ENCODE data around the gene KANSL1L.

DNA sequence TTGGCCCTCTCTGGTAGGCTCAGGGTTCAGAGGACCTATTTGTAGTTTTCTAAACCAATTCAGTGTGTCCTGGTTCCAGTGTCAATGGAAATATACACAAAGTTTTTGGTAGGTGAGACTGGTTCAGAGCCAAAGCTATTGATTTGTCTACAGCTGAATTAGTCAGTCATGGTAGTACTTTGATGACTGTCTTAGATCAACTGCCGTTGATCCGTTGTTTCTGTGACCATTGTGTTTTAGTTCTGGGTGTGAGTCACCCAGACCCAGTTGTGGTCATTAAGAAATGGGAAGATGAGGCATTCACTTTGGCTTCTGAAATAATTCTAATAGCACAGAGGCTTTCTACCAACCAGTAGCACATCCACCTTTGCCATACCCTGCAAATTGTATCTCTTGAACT lies 184.8 kb downstream of the KANSL1L start:
- TF ChIP-seq, protein P1, sequence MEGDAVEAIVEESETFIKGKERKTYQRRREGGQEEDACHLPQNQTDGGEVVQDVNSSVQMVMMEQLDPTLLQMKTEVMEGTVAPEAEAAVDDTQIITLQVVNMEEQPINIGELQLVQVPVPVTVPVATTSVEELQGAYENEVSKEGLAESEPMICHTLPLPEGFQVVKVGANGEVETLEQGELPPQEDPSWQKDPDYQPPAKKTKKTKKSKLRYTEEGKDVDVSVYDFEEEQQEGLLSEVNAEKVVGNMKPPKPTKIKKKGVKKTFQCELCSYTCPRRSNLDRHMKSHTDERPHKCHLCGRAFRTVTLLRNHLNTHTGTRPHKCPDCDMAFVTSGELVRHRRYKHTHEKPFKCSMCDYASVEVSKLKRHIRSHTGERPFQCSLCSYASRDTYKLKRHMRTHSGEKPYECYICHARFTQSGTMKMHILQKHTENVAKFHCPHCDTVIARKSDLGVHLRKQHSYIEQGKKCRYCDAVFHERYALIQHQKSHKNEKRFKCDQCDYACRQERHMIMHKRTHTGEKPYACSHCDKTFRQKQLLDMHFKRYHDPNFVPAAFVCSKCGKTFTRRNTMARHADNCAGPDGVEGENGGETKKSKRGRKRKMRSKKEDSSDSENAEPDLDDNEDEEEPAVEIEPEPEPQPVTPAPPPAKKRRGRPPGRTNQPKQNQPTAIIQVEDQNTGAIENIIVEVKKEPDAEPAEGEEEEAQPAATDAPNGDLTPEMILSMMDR (IDR thresholded peaks at IDR 0.05): no peak
- TF ChIP-seq POLR2A (IDR thresholded peaks at IDR 0.05): no peak
